ENCODE results near the gene KCNN3.

DNA sequence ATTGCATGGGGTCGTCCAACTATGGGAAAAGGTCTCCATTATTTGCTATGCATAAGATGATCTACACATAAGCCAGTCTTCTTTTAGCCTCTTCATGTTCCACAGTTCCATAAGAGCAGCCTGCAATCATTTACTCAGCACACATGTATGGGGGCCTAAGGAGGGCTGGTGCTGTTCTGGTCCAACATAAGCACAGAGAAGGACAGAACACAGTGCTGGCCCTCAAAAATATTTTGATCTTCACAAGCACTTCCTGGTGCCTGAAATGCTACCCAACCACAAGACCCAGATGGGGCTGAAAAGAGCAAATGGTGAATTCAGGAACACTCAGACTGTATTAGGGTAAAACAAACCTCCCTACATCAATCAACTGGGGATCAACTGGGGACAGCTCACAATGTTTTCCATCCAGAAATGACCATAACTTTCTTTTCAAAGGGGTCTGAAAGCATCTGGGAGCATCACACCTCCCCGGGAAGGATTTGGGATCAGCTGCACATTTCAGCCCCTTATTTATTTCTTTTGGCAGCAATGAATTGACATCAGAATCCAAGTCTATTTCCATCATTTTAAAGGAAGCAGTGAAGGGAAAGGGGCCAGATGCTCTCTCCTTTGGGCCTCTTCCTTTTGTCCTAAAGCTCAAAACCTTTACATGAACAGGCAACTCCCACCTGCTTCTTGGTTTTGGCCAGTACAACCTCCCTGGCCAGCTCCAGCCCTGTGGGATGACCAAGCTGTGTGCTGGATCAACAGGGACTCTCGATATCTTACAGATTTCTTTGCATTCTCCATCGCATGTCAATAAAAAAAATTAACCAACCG lies 45.7 kb downstream of the KCNN3 start:
- TF ChIP-seq NCOA2 (CRISPR knock-in tag; IDR thresholded peaks at IDR 0.05), result no peak
- TF ChIP-seq, protein P1, sequence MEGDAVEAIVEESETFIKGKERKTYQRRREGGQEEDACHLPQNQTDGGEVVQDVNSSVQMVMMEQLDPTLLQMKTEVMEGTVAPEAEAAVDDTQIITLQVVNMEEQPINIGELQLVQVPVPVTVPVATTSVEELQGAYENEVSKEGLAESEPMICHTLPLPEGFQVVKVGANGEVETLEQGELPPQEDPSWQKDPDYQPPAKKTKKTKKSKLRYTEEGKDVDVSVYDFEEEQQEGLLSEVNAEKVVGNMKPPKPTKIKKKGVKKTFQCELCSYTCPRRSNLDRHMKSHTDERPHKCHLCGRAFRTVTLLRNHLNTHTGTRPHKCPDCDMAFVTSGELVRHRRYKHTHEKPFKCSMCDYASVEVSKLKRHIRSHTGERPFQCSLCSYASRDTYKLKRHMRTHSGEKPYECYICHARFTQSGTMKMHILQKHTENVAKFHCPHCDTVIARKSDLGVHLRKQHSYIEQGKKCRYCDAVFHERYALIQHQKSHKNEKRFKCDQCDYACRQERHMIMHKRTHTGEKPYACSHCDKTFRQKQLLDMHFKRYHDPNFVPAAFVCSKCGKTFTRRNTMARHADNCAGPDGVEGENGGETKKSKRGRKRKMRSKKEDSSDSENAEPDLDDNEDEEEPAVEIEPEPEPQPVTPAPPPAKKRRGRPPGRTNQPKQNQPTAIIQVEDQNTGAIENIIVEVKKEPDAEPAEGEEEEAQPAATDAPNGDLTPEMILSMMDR (CRISPR knock-in tag; IDR thresholded peaks at IDR 0.05), result no peak
- TF ChIP-seq, protein P2, sequence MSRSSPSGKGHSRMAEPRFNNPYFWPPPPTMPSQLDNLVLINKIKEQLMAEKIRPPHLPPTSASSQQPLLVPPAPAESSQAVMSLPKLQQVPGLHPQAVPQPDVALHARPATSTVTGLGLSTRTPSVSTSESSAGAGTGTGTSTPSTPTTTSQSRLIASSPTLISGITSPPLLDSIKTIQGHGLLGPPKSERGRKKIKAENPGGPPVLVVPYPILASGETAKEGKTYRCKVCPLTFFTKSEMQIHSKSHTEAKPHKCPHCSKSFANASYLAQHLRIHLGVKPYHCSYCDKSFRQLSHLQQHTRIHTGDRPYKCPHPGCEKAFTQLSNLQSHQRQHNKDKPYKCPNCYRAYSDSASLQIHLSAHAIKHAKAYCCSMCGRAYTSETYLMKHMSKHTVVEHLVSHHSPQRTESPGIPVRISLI (CRISPR knock-in tag; IDR thresholded peaks at IDR 0.05; ENCODE audit: borderline replicate concordance), result no peak
- no peak for TF ChIP-seq ESRRA (CRISPR knock-in tag; IDR thresholded peaks at IDR 0.05; ENCODE audit: low read depth)
- TF ChIP-seq ZNF138 (CRISPR knock-in tag; IDR thresholded peaks at IDR 0.05; ENCODE audit: low read depth), result no peak
- TF ChIP-seq, protein P3, sequence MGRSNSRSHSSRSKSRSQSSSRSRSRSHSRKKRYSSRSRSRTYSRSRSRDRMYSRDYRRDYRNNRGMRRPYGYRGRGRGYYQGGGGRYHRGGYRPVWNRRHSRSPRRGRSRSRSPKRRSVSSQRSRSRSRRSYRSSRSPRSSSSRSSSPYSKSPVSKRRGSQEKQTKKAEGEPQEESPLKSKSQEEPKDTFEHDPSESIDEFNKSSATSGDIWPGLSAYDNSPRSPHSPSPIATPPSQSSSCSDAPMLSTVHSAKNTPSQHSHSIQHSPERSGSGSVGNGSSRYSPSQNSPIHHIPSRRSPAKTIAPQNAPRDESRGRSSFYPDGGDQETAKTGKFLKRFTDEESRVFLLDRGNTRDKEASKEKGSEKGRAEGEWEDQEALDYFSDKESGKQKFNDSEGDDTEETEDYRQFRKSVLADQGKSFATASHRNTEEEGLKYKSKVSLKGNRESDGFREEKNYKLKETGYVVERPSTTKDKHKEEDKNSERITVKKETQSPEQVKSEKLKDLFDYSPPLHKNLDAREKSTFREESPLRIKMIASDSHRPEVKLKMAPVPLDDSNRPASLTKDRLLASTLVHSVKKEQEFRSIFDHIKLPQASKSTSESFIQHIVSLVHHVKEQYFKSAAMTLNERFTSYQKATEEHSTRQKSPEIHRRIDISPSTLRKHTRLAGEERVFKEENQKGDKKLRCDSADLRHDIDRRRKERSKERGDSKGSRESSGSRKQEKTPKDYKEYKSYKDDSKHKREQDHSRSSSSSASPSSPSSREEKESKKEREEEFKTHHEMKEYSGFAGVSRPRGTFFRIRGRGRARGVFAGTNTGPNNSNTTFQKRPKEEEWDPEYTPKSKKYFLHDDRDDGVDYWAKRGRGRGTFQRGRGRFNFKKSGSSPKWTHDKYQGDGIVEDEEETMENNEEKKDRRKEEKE (IDR thresholded peaks at IDR 0.05), result no peak
- TF ChIP-seq, protein P4, sequence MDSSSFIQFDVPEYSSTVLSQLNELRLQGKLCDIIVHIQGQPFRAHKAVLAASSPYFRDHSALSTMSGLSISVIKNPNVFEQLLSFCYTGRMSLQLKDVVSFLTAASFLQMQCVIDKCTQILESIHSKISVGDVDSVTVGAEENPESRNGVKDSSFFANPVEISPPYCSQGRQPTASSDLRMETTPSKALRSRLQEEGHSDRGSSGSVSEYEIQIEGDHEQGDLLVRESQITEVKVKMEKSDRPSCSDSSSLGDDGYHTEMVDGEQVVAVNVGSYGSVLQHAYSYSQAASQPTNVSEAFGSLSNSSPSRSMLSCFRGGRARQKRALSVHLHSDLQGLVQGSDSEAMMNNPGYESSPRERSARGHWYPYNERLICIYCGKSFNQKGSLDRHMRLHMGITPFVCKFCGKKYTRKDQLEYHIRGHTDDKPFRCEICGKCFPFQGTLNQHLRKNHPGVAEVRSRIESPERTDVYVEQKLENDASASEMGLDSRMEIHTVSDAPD (CRISPR knock-in tag; IDR thresholded peaks at IDR 0.05), result no peak

All from HepG2 (cell line).